Panc1 (cell line): Measurements from ENCODE around the gene PHLPP1.

Experiments used
- POLR2AphosphoS5 ChIP-seq: IDR thresholded peaks from 2 replicates; pipeline ENCODE4 v1.6.1; 2012; ENCODE audit warnings: mild to moderate bottlenecking, low read depth, low read length, moderate library complexity
- TF ChIP-seq, protein P1 (sequence below): fragments of 450-650 bp; IDR thresholded peaks from 2 replicates; pipeline ENCODE4 v1.5.1; 2017; ENCODE audit warnings: mild to moderate bottlenecking
- TF ChIP-seq, protein P2 (sequence below), 2 experiments: IDR thresholded peaks; 2 replicates each; pipeline ENCODE4 v1.6.1; 2011 to 2012; ENCODE audit warnings: low read depth in 2 of 2, control low read depth in 1 of 2, low read length in 1 of 2, mild to moderate bottlenecking in 1 of 2, moderate library complexity in 1 of 2; ENCODE audit not compliant: insufficient read depth in 1 of 2

DNA sequence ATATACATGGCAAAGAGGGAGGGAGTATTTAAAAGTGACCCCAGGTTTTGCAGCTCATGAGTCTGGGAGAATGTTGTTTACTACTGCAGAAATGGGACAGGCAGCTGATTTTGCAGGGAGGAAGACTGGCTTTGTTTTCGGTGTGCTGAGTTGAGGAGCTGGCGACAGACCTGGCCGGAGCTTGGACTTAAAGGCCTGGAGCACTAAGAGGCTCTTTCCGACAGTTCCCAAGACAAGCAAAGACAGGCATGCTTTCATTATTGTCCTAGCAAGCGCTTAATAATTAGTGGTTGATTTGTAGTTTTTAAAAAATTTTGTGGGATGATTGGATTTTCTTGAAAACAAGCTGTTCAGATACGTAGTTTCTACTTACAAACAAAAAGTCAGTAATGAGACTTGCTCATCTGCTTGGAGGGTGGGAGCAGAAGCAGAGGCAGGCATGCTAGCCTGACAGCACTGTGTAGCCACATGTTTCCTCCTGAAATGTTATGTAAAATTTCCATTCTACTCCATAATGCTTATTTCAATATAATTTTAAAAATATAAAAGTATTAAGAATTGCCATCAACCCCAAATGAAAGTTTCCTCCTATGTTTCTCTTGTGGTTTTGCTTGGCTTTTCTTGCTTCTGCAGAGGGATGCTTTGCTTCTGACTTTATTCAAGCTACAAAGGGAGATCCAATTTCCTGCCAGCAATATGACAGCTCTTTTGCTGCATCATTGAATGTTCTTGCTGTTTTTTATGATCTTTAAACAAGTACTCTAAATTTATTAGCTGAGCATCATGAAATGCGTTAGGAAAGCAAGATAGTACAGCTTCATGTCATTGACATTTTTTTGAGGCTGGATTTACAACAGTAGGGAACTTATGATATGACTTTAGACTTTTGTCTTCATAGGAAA, 75.8 kb downstream of the PHLPP1 start:
- TF ChIP-seq, protein P1, sequence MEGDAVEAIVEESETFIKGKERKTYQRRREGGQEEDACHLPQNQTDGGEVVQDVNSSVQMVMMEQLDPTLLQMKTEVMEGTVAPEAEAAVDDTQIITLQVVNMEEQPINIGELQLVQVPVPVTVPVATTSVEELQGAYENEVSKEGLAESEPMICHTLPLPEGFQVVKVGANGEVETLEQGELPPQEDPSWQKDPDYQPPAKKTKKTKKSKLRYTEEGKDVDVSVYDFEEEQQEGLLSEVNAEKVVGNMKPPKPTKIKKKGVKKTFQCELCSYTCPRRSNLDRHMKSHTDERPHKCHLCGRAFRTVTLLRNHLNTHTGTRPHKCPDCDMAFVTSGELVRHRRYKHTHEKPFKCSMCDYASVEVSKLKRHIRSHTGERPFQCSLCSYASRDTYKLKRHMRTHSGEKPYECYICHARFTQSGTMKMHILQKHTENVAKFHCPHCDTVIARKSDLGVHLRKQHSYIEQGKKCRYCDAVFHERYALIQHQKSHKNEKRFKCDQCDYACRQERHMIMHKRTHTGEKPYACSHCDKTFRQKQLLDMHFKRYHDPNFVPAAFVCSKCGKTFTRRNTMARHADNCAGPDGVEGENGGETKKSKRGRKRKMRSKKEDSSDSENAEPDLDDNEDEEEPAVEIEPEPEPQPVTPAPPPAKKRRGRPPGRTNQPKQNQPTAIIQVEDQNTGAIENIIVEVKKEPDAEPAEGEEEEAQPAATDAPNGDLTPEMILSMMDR, result no peak
- TF ChIP-seq POLR2AphosphoS5, result no peak
- TF ChIP-seq, protein P2, sequence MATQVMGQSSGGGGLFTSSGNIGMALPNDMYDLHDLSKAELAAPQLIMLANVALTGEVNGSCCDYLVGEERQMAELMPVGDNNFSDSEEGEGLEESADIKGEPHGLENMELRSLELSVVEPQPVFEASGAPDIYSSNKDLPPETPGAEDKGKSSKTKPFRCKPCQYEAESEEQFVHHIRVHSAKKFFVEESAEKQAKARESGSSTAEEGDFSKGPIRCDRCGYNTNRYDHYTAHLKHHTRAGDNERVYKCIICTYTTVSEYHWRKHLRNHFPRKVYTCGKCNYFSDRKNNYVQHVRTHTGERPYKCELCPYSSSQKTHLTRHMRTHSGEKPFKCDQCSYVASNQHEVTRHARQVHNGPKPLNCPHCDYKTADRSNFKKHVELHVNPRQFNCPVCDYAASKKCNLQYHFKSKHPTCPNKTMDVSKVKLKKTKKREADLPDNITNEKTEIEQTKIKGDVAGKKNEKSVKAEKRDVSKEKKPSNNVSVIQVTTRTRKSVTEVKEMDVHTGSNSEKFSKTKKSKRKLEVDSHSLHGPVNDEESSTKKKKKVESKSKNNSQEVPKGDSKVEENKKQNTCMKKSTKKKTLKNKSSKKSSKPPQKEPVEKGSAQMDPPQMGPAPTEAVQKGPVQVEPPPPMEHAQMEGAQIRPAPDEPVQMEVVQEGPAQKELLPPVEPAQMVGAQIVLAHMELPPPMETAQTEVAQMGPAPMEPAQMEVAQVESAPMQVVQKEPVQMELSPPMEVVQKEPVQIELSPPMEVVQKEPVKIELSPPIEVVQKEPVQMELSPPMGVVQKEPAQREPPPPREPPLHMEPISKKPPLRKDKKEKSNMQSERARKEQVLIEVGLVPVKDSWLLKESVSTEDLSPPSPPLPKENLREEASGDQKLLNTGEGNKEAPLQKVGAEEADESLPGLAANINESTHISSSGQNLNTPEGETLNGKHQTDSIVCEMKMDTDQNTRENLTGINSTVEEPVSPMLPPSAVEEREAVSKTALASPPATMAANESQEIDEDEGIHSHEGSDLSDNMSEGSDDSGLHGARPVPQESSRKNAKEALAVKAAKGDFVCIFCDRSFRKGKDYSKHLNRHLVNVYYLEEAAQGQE (IDR thresholded peaks at IDR 0.05; ENCODE audit: insufficient read depth in 1 of 2, low read depth in 2 of 2, low read length in 1 of 2), result no peak
